ENCODE results near the gene SPINT3. TPM values are rescaled to one million over a fixed set of nuclear protein-coding genes. Genes with fewer than 3 reads are reported as not detected.

Gene SPINT3, protein sequence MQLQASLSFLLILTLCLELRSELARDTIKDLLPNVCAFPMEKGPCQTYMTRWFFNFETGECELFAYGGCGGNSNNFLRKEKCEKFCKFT
- total RNA-seq: not detected in 2 replicates

GRCh38 chr20:45515147-45515913, at the start of gene SPINT3:
Gene SPINT3 (minus strand): TSS chr20:45515622. CDS start chr20:45515608, 14 bp downstream.
- DNase-seq (ENCODE audit: low read depth): no peak
- no peak within 1 kb of the TSS for H3K4me3 ChIP-seq (ENCODE audit: low read depth, low read length)
- TF ChIP-seq, protein P1, sequence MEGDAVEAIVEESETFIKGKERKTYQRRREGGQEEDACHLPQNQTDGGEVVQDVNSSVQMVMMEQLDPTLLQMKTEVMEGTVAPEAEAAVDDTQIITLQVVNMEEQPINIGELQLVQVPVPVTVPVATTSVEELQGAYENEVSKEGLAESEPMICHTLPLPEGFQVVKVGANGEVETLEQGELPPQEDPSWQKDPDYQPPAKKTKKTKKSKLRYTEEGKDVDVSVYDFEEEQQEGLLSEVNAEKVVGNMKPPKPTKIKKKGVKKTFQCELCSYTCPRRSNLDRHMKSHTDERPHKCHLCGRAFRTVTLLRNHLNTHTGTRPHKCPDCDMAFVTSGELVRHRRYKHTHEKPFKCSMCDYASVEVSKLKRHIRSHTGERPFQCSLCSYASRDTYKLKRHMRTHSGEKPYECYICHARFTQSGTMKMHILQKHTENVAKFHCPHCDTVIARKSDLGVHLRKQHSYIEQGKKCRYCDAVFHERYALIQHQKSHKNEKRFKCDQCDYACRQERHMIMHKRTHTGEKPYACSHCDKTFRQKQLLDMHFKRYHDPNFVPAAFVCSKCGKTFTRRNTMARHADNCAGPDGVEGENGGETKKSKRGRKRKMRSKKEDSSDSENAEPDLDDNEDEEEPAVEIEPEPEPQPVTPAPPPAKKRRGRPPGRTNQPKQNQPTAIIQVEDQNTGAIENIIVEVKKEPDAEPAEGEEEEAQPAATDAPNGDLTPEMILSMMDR (IDR thresholded peaks at IDR 0.05; ENCODE audit: insufficient read depth, low read depth, low read length): no peak

DNA sequence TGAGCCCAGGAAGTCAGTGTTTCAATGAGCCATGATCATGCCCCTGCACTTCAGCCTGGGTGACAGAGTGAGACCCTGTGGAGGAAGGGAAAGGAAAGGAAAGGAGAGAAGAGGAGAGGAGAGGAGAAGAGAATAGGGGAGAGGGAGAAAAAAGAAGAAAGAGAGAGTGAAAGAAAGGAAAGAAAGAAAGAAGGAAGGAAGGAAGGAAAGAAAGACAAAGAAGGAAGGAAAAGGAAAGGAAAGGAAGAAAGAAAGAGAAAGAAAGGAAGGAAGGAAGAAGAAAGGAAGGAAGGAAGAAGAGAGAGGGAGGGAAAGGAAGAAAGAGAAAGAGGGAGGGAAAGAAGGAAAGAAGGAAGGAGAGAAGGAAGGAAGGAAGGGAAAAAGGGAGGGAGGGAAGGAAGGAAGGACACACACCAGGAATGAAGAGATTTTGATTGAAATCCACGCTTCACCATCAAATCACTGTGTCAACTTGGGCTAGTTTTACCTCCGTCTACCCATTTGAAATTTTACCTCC, 49.4 kb upstream of the SPINT3 start:
- TF ChIP-seq, protein P1 (IDR thresholded peaks at IDR 0.05; ENCODE audit: insufficient read depth, low read depth, low read length): no peak
- no peak overlapping the region for H3K4me3 ChIP-seq (ENCODE audit: low read depth, low read length)
- DNase-seq (ENCODE audit: low read depth): no peak

- TF ChIP-seq, protein P1 (IDR thresholded peaks at IDR 0.05; ENCODE audit: insufficient read depth, low read depth, low read length): no peak
- H3K4me3 ChIP-seq (ENCODE audit: low read depth, low read length): no peak overlapping the region
- no peak for DNase-seq (ENCODE audit: low read depth)
These were observed 39.8 kb upstream of the SPINT3 start for GRCh38 chr20:45555198-45555597.

- no peak for DNase-seq (ENCODE audit: low read depth)
- no peak overlapping the region for H3K4me3 ChIP-seq (ENCODE audit: low read depth, low read length)
- TF ChIP-seq, protein P1 (IDR thresholded peaks at IDR 0.05; ENCODE audit: insufficient read depth, low read depth, low read length): no peak
These were observed 37.0 kb upstream of the SPINT3 start for GRCh38 chr20:45552456-45552855.

DNA sequence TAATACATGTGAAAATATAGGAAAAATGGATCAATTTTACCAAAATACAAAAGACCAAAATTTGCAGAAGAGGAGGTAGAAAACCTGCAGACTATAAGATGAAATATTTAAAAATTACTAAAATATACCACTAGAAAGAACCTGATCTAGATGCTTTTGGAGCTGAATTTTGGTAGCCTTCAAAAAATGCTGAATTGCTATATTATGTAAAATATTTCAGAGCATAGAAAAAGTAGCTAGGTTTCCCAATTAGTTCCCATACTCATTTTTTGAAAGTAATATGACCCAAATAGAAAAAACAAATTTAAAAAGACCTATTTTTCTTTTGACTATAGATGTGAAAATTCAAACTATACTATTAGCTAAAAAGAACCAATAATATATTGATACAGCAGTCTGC, 35.3 kb upstream of the SPINT3 start:
- DNase-seq (ENCODE audit: low read depth): no peak
- TF ChIP-seq, protein P1 (IDR thresholded peaks at IDR 0.05; ENCODE audit: insufficient read depth, low read depth, low read length): no peak
- no peak overlapping the region for H3K4me3 ChIP-seq (ENCODE audit: low read depth, low read length)

- DNase-seq (ENCODE audit: low read depth): no peak
- TF ChIP-seq, protein P1 (IDR thresholded peaks at IDR 0.05; ENCODE audit: insufficient read depth, low read depth, low read length): no peak
- no peak overlapping the region for H3K4me3 ChIP-seq (ENCODE audit: low read depth, low read length)
These were observed 33.0 kb upstream of the SPINT3 start for GRCh38 chr20:45548410-45548809.

All from fibroblast of villous mesenchyme (primary cell).